A673 (cell line): ENCODE results near the gene PRKCA.

ENCODE experiments used
- EZH2 ChIP-seq: fragments of 200-600 bp; sonication (generic); IDR thresholded peaks from 2 replicates; pipeline ENCODE4 v1.6.1; 2017; ENCODE audit warnings: borderline replicate concordance, low read depth, mild to moderate bottlenecking, mixed read lengths, antibody characterized with exemption, low read length; ENCODE audit not compliant: poor library complexity, severe bottlenecking
- TF ChIP-seq, protein P1 (sequence below): fragments of 300-800, 200-600 bp; sonication (generic); conservative IDR thresholded peaks from 2 replicates; pipeline ENCODE4 v1.5.1; 2017; ENCODE audit warnings: low read depth, mild to moderate bottlenecking, antibody characterized with exemption, low read length, moderate library complexity, mixed read lengths

DNA sequence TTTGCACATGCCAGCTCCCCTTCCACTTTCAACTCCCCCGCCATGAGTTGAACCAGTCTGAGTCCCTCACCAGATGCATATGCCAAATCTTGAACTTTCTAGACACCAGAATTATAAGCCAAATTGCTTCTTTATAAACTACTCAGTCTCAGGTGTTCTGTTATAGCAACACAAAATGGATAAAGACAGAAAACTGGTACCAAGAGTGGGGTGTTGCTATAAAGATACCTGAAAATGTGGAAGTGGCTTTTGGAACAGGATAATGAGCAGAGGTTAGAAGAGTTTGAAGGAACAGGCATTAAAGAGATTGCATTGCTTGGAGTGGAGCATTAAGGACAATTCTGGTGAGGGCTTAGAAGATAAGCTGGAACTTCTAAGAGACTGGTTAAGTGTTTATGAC is 515.3 kb downstream of the PRKCA start:
- TF ChIP-seq, protein P1, sequence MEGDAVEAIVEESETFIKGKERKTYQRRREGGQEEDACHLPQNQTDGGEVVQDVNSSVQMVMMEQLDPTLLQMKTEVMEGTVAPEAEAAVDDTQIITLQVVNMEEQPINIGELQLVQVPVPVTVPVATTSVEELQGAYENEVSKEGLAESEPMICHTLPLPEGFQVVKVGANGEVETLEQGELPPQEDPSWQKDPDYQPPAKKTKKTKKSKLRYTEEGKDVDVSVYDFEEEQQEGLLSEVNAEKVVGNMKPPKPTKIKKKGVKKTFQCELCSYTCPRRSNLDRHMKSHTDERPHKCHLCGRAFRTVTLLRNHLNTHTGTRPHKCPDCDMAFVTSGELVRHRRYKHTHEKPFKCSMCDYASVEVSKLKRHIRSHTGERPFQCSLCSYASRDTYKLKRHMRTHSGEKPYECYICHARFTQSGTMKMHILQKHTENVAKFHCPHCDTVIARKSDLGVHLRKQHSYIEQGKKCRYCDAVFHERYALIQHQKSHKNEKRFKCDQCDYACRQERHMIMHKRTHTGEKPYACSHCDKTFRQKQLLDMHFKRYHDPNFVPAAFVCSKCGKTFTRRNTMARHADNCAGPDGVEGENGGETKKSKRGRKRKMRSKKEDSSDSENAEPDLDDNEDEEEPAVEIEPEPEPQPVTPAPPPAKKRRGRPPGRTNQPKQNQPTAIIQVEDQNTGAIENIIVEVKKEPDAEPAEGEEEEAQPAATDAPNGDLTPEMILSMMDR = no peak
- no peak for TF ChIP-seq EZH2
